NCI-H82 treated with DMSO at 0.1 percent for 48 hours (cell line): ENCODE data around the gene KLHL17.
"Not testable (repeated sequence)": the region's sequence is repeated elsewhere in the genome, so short reads cannot be mapped to it uniquely, and the experiment has no call there.

Experiments
- DNase-seq: peaks from one replicate; lab custom pipeline; 2025; ENCODE audit not compliant: unreplicated experiment; lab: John Stamatoyannopoulos, UW

The KLHL17 gene

DNA sequence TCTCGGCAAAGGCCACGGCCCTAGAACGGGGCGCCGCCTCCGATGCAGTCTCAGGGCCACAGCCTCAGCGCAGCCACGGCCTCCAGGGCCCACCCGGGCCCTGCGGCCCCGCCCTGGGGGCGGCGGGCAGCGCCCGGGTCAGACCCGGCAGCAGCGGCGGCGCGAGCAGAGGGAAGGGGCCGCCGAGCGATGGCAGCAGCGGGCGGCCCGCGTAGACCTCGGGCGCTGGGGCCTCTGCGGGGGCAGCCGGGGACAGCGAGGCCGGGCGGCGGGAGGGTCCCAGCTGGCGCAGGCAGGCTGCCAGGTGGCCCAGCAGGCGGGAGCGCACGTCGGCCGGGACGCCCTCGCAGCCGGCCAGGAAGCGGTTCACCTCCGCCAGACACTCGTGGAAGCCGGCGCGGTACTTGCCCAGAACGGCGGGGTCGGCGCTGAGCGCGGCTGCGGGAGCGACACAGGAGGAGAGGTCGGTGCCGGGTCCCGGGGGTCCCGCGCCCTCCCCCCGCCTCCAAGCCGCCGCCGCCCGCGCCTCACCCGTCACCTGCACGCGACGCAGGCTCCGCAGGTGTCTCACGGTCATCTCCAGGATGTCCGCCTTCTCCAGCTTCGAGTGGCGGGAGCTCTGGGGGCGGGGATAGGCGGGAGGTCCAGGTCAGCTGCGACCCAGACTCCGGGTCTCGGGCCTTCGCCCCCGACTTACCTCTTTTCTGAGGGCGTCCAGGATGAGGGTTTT is 38.8 kb downstream of the KLHL17 start:
- DNase-seq = no peak

DNA sequence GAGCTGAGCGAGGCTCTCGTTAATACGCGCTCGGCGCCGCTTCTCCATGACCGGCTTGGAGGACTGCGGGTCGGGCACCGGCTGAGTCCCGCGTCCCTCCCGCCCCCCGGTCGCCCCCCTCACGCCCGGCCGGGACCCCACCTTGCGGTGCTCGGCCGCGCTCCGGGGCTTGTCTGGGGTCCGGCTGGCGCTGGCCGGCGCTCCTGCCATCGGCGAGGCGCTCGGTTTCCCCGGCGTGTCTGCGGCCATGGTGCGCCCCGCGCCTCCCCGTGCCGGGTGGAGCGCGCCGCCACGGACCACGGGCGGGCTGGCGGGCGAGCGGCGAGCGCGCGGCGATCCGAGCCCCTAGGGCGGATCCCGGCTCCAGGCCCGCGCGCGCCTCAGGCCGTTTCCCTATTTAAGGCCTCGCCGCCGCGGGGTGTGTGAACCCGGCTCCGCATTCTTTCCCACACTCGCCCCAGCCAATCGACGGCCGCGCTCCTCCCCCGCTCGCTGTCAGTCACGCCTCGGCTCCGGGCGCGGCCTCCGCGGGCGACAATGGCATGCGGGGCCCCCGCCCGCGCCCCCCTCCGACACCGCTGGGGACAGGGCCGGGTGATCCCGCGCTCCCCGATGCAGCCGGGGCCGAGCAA is 39.5 kb downstream of the KLHL17 start, which contains the start of gene HES4:
Gene HES4 (minus strand): TSS at position 373 of the 632 bp plus-strand sequence. CDS start 124 bp downstream, at position 249.
- DNase-seq = peak; percentile 45

DNA sequence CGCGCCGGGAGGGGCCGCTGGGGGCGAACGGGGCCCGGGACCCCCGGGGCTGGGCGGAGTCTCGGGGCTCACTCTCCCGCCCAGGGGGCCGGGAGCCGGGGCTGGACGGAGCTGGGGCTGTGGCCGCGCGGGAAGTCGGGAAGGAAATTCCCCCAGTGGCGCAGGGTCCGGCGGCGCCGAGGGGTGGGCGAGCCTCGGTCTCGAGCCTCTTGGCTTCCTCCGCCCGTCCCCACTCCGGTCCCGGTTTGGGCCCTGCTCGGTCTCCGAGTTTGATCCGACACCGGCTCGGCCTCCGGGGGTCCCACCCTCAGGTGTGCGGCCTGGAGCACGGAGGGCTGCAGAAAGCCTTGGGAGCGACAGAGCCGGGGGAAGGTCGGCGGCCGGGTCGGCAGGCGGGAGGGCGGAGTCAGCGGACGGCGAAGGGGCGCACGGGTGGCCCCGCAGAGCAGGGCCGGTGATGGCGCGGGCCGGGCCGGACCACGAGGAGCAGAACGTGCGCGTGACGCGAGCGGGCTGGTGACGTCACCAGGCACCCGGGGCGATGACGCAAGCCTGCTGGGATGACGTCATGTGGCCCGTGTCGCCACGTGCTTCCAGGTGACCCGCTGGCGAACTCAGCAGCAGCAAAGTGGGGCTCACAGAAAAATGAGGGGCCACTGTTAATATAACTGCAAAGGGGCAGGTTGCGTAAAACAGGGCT is 40.1 kb downstream of the KLHL17 start:
- DNase-seq = no peak

DNA sequence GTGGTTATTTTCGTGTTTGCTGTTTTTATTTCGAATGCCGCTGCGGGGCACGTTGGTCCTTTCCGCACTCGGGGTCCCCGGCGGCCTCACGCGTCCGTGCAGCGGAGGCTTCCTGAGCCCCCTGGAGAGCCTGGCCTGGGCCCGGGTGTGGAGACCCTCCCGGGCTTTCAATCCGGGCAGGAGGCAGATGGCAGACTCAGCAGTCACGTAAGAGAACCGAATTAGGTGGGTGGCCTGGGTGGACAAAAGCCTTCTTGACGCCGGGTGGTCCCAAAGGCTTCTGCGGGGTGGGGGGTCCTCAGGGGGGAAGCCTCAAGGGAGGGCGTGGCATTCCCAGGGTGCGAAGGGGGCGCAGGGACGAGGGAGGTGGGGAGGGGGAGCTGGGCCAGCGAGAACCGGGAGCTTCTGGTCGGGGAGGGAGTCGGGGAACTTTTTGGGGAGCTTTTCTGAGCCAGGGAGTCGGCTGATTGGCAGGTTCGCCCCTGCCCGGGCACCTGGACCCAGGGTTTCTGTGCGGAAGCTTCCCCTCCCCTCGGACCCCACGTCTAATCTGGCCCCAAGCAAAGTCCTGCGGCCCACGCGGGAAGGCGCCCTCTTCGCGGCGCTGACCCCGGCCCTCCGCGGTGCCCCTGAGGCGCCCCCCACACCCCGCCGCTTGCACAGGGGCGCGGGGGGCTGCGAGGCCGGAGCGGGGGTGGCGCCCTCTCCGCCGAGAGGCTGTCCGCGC is 40.8 kb downstream of the KLHL17 start:
- no peak for DNase-seq

DNA sequence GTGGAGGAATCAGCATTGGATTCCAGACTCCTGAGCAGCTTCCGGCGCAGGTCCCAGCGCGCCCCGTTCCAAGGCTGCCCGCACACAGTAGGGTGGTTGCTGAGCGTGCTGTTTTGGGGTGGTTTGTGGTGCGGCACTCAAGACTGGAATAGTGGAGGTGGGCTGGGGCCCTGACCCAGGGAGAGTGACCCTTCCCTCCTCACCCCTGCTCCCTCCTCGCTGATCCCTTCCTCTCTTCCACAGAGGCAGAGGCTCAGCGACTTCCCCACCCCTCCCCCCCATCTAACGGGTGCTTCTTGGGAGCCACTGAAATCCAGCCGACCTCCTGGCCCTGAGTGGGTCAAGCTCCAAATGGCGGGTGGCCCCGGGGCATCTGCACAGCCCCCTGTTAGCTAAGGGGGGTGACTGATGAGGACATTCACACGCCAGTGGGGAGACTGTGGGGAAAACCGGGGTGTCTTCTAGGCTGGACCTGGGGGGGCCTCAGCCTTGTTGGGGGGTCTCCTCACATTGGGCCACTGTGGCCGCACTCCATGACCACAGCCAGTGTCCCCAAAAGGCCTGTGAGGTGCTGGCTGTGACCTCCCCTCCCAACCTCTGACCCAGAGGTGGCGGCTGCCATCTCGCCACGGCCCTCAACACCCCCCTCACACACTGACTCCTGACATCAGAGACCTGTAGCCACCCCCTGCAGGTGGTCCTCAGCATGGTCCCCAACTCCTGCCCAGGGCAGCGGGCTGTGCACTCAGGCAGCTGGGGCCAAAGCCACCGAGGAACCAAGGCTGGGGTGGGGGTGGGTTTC is 43.4 kb downstream of the KLHL17 start:
- no peak for DNase-seq

GRCh38 chr1:1004420-1004779 is 44.0 kb downstream of the KLHL17 start:
- no peak for DNase-seq

DNA sequence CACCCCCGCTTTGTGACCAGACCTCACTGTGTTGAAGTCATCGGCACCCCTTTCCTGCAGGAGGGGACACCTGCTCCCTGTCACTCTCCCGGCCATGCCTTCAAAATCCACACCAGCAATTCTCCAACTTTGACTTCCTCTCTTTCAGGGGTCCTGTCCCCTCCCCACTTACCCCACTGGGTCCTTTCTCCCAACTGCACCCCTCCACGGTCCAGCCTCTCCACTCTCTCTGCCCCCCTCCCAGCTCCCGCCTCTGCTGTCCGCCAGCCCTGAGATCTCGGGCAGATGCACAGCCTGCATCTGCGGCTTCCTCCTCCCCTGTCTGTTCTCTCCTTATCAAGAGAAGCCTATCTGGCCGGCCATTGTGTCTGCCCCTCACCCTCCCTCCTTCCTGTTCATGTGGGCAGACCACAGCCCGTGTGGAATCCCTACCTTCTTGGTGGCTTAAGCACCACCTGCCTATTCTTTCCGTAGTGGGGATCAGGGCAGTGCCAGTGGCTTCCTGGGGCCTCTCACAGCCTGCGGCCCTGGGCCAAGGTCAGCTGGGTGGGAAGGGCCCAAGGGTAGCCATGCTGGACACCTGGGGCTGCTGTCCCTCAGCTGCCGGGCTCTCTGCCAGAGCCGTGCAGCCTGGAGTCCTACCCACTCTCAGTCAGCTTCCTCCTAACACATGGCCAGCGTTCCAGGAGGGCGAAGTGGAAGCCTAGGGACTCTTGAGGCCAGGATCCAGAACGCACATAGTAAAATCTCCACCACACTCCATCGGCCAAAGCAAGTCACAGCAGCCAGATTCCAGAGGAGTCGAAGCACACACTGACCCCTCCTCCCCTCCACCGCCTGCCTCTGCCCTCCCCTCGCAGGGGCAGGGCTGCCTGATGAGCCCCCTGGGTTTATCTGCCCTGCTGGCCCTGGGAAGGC is 44.7 kb downstream of the KLHL17 start:
- no peak for DNase-seq

- no peak for DNase-seq
Observed at GRCh38 chr1:1005774-1006304, 45.5 kb downstream of the KLHL17 start.

GRCh38 chr1:1006305-1007159 is 46.1 kb downstream of the KLHL17 start:
- DNase-seq = no peak

DNA sequence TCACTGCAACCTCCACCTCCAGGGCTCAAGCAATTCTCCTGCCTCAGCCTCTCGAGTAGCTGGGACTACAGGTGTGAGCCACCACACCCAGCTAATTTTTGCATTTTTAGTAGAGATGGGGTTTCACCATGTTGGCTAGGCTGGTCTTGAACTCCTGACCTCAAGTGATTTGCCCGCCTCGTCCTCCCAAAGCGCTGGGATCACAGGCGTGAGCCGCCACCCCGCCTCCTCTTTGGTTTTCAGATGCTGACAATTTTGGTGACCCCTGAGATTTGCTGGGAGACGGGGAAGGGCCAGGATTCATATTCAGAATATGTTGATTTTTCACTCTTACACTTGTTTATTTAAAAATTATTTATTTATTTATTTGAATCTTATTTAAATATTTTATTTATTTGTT is 49.7 kb downstream of the KLHL17 start:
- not testable (repeated sequence) for DNase-seq

DNA sequence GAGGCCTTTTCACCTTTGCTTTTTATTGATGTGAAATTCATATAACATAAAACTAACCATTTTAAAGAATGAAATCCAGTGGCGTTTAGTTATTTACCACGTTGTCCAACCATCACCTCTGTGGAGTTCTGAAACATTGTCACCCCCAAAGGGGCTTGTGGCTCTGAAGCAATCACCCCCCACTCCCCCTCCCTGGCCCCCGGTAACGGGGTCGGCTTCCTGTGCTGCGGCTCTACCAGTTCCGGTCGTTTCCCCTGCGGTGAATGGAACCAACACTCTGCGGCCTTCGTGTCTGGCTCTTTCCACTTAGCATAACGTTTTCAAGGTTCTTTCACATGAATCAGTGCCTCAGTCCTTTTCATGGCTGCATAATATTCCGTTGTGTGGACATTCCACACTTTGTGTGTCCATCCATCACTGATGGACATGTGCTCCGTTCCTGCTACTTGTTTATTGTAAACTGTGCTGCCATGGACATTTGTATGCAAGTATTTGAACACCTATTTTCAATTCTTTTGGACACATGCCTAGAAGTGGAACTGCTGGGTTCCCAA is 51.1 kb downstream of the KLHL17 start:
- no peak for DNase-seq

DNA sequence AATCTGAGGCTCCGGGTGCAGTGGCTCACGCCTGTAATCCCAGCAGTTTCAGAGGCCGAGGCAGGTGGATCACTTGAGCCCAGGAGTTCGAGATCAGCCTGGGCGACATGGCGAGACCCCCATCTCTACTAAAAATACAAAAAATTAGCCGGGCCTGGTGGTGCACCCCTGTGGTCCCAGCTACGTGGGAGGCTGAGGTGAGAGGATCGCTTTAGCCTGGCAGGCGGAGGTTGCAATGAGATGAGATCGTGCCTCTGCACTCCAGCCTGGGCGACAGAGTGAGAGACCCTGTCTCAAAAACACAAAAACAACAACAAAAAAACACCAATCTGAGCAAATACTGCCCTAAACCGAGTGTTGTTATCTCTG is 52.3 kb downstream of the KLHL17 start:
- DNase-seq = not testable (repeated sequence)

- DNase-seq = no peak
Observed at GRCh38 chr1:1013105-1013921, 52.9 kb downstream of the KLHL17 start, which contains the start of gene ISG15. TSS of gene ISG15 (plus strand) at chr1:1013497. CDS start at chr1:1013574, 77 bp downstream.

DNA sequence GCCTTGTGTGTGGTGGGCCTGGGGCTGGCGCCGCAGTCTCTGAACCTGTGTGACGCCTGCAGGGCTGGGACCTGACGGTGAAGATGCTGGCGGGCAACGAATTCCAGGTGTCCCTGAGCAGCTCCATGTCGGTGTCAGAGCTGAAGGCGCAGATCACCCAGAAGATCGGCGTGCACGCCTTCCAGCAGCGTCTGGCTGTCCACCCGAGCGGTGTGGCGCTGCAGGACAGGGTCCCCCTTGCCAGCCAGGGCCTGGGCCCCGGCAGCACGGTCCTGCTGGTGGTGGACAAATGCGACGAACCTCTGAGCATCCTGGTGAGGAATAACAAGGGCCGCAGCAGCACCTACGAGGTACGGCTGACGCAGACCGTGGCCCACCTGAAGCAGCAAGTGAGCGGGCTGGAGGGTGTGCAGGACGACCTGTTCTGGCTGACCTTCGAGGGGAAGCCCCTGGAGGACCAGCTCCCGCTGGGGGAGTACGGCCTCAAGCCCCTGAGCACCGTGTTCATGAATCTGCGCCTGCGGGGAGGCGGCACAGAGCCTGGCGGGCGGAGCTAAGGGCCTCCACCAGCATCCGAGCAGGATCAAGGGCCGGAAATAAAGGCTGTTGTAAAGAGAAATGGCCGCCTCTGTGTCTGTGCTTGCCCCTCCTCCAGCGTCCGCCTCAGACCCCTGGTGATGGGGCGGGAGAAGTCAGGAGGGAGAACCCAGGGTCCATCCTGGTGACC is 53.7 kb downstream of the KLHL17 start:
- DNase-seq = no peak

- DNase-seq = no peak
Observed at GRCh38 chr1:1014799-1015681, 54.7 kb downstream of the KLHL17 start.
